ENCODE measurements around the gene FRRS1L.

FRRS1L gene

DNA sequence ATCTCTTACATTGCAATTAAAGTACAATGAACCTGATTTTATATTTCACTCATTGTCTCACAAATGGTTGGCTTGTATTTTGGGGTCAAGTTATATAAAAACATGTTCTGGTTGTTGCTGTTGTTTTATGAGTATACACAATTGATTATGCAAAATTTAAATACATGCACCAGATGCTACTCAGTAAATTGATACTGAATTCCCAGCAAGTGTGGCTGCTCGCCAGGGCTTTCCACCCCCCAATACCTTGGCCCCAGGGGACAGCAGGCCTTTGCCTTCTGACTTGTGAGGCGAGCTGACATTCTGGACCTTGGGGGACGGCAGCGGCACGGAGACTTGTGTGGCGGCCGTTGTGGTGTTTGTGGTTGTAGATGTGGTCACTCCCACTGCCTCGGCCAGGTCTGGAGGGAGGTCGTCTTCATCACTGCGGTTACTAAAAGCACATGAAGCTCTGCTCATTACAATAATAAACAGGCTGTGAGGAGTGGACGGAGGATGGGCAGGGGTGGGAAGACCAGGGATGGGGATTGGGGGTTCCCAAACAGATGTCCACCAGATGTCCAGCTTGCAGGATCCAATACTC is 27.0 kb upstream of the FRRS1L start:
- no peak for ATAC-seq
- no peak for TF ChIP-seq ESRRG (CRISPR knock-in tag; IDR thresholded peaks at IDR 0.05)
- no peak for TF ChIP-seq TOX (CRISPR knock-in tag; IDR thresholded peaks at IDR 0.05; ENCODE audit: borderline replicate concordance)
- no peak for TF ChIP-seq OSR1 (CRISPR knock-in tag; IDR thresholded peaks at IDR 0.05)
- no peak for TF ChIP-seq ZNF8 (CRISPR knock-in tag; IDR thresholded peaks at IDR 0.05)
- TF ChIP-seq SNAI2 (CRISPR knock-in tag; IDR thresholded peaks at IDR 0.05) = no peak
- no peak for TF ChIP-seq TCF4 (CRISPR knock-in tag; IDR thresholded peaks at IDR 0.05; ENCODE audit: borderline replicate concordance)
- TF ChIP-seq, protein P1, sequence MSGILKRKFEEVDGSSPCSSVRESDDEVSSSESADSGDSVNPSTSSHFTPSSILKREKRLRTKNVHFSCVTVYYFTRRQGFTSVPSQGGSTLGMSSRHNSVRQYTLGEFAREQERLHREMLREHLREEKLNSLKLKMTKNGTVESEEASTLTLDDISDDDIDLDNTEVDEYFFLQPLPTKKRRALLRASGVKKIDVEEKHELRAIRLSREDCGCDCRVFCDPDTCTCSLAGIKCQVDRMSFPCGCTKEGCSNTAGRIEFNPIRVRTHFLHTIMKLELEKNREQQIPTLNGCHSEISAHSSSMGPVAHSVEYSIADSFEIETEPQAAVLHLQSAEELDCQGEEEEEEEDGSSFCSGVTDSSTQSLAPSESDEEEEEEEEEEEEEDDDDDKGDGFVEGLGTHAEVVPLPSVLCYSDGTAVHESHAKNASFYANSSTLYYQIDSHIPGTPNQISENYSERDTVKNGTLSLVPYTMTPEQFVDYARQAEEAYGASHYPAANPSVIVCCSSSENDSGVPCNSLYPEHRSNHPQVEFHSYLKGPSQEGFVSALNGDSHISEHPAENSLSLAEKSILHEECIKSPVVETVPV (CRISPR knock-in tag; IDR thresholded peaks at IDR 0.05) = no peak
- TF ChIP-seq PATZ1 (CRISPR knock-in tag; IDR thresholded peaks at IDR 0.05; ENCODE audit: borderline replicate concordance) = no peak
- TF ChIP-seq PPARA (CRISPR knock-in tag; IDR thresholded peaks at IDR 0.05; ENCODE audit: borderline replicate concordance) = no peak
- TF ChIP-seq ZNF565 (CRISPR knock-in tag; conservative IDR thresholded peaks at IDR 0.05; ENCODE audit: low read depth) = no peak
- no peak for TF ChIP-seq ZNF70 (CRISPR knock-in tag; IDR thresholded peaks at IDR 0.05)
- TF ChIP-seq, protein P2, sequence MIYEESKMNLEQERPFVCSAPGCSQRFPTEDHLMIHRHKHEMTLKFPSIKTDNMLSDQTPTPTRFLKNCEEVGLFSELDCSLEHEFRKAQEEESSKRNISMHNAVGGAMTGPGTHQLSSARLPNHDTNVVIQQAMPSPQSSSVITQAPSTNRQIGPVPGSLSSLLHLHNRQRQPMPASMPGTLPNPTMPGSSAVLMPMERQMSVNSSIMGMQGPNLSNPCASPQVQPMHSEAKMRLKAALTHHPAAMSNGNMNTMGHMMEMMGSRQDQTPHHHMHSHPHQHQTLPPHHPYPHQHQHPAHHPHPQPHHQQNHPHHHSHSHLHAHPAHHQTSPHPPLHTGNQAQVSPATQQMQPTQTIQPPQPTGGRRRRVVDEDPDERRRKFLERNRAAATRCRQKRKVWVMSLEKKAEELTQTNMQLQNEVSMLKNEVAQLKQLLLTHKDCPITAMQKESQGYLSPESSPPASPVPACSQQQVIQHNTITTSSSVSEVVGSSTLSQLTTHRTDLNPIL (CRISPR knock-in tag; IDR thresholded peaks at IDR 0.05; ENCODE audit: low read depth) = no peak
- TF ChIP-seq GLIS3 (CRISPR knock-in tag; IDR thresholded peaks at IDR 0.05) = no peak
- TF ChIP-seq ZFP3 (CRISPR knock-in tag; IDR thresholded peaks at IDR 0.05) = no peak
- no peak for TF ChIP-seq ZFP30 (CRISPR knock-in tag; IDR thresholded peaks at IDR 0.05)

DNA sequence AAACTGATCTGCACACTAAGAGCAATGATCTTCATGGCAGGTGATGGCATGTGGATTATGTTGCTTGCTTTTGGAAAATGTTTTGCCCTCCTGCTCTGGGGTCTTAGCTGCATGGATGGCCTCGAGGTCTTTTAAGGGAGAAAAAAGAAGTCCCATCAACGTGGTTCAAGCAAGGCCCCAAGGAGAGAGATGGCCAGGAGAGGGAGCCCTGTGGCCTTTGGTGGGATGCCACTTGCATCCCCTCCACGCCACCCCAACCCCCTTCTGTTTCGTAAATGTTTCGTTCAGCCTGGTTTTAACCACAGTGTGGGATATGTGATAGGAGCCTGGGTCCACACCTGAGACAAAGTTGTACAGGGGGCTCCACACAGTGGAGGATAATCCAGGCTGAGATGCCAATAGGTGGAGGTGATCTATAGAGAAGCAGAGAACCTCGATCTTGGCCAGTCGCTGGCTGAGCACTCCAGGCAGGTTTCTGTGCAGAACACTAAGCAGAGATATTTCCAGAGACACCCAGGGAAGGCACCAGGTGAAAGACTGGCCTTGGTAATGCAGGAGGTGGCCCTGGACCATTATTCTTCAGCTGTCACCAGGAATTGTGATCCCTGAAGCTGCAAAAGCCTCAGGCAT is 25.8 kb upstream of the FRRS1L start:
- TF ChIP-seq, protein P2 (CRISPR knock-in tag; IDR thresholded peaks at IDR 0.05; ENCODE audit: low read depth) = no peak
- TF ChIP-seq ISL1 (CRISPR knock-in tag; IDR thresholded peaks at IDR 0.05) (no peak), TSHZ2 (CRISPR knock-in tag; IDR thresholded peaks at IDR 0.05) (no peak), ZC3H10 (CRISPR knock-in tag; IDR thresholded peaks at IDR 0.05) (no peak), OSR1 (CRISPR knock-in tag; IDR thresholded peaks at IDR 0.05) (no peak), ZNF8 (CRISPR knock-in tag; IDR thresholded peaks at IDR 0.05) (no peak), ZNF565 (CRISPR knock-in tag; conservative IDR thresholded peaks at IDR 0.05; ENCODE audit: low read depth) (no peak), ESRRG (CRISPR knock-in tag; IDR thresholded peaks at IDR 0.05) (no peak), PATZ1 (CRISPR knock-in tag; IDR thresholded peaks at IDR 0.05; ENCODE audit: borderline replicate concordance) (no peak), CSDC2 (CRISPR knock-in tag; IDR thresholded peaks at IDR 0.05) (no peak), ZNF70 (CRISPR knock-in tag; IDR thresholded peaks at IDR 0.05) (no peak)
- ATAC-seq = peak; percentile 53; the same call in 2 of the 3 replicates

Measured in SK-N-SH treated with all-trans-retinoic acid at 6 μM for 48 hours (cell line).